Measurements from ENCODE around the gene UPP1. TPM values are rescaled to one million over a fixed set of nuclear protein-coding genes. Genes with fewer than 3 reads are reported as not detected.

The UPP1 gene
- total and polyA plus RNA-seq, 4 donors, result 30.4 to 63.0 (median 34.5) TPM

DNA sequence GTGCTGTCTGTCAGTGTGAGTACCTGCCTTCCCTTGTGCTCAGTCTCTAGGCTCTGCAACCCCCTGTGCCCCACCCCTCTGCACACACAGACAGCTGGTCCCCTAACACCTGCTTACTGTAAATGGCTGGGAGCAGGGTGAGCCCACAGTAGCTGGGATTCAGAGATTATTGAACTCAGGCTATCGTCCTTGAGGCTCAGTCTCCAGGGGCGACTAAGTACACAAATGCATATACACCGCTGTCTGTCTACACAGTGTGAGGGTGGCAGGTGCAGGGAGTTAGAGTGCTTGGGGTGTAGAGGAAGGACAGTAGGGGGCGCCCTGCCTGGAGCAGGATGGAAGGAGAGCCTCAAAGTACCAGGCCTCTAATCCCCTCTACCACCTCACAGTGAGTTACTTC lies 12.9 kb downstream of the UPP1 start:
- 85 to 88% methylated on average over 4 of the region's 4 CpGs for WGBS, 2 donors
- Histone ChIP-seq H3K9me3 (ENCODE audit: control insufficient read depth, low read length) (no peaks in the 10 kb centered on the region), H3K27me3 (ENCODE audit: control insufficient read depth in 1 of 2, insufficient read depth in 2 of 2, low read length in 1 of 2) (no peaks in the 10 kb centered on the region), H3K36me3 (ENCODE audit: control insufficient read depth in 1 of 2, insufficient read depth in 2 of 2, low read length in 1 of 2) (peaks cover 0 to 3% of the 10 kb centered on the region in 2 donors), H3K27ac (ENCODE audit: low read depth in 1 of 2, low read length in 2 of 2) (no peak overlapping the region), H3K4me1 (ENCODE audit: control insufficient read depth in 1 of 2, insufficient read depth in 2 of 2, low read length in 2 of 2) (no peaks in the 10 kb centered on the region), H3K4me3 (ENCODE audit: low read length in 2 of 2) (no peak overlapping the region)
- ATAC-seq (ENCODE audit: low FRiP score) (no peak), DNase-seq (no peak)
- intact Hi-C loops (cut with DNase I), result no loop called here

GRCh38 chr7:48102530-48102929 lies 13.5 kb downstream of the UPP1 start:
- H3K9me3 ChIP-seq (ENCODE audit: control insufficient read depth, low read length), result no peaks in the 10 kb centered on the region
- H3K27me3 ChIP-seq (ENCODE audit: control insufficient read depth in 1 of 2, insufficient read depth in 2 of 2, low read length in 1 of 2), result no peaks in the 10 kb centered on the region
- no peak for ATAC-seq (ENCODE audit: low FRiP score)
- whole genome bisulfite sequencing, 2 donors, result 95 to 96% methylated on average over 4 of the region's 4 CpGs
- H3K4me1 ChIP-seq (ENCODE audit: control insufficient read depth in 1 of 2, insufficient read depth in 2 of 2, low read length in 2 of 2), result no peaks in the 10 kb centered on the region
- no peak overlapping the region for H3K4me3 ChIP-seq (ENCODE audit: low read length in 2 of 2)
- H3K27ac ChIP-seq (ENCODE audit: low read depth in 1 of 2, low read length in 2 of 2), result no peak overlapping the region
- DNase-seq, result no peak
- intact Hi-C loops (cut with DNase I), result no loop called here
- H3K36me3 ChIP-seq (ENCODE audit: control insufficient read depth in 1 of 2, insufficient read depth in 2 of 2, low read length in 1 of 2), result peaks cover 0 to 7% of the 10 kb centered on the region in 2 donors

DNA sequence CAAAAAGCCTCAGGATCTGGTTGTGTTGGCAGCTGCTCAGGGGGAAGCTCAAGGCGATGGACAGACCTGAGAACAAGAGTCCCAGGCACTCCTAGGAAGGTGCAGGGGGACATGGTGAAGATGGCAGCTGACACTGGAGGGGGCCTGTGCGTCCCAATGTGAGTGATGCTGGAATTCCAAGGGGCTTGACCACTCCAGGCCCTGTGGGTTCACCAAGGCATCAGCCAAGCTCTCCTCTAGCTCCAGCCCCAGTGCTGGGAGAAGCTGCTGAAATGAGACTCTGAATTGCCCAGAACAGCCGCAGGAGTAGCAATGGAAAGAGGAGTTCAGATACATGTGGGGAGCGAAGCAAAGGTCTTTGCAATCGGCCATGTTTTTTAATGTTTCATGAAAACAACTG lies 16.0 kb downstream of the UPP1 start:
- H3K27me3 ChIP-seq (ENCODE audit: control insufficient read depth in 1 of 2, insufficient read depth in 2 of 2, low read length in 1 of 2), result no peaks in the 10 kb centered on the region
- WGBS, 2 donors, result 96 to 97% methylated on average over 5 of the region's 5 CpGs
- no peaks in the 10 kb centered on the region for H3K9me3 ChIP-seq (ENCODE audit: control insufficient read depth, low read length)
- DNase-seq, result no peak
- H3K27ac ChIP-seq (ENCODE audit: low read depth in 1 of 2, low read length in 2 of 2), result no peak overlapping the region
- H3K4me3 ChIP-seq (ENCODE audit: low read length in 2 of 2), result no peak overlapping the region
- intact Hi-C loops (cut with DNase I), result loop anchor here in 1 of 2 donors (5.0 kb wide), 1 partner anchor 68 kb away; the partner anchor contains the start of gene C7orf57
- no peak for ATAC-seq (ENCODE audit: low FRiP score)
- H3K4me1 ChIP-seq (ENCODE audit: control insufficient read depth in 1 of 2, insufficient read depth in 2 of 2, low read length in 2 of 2), result no peaks in the 10 kb centered on the region
- H3K36me3 ChIP-seq (ENCODE audit: control insufficient read depth in 1 of 2, insufficient read depth in 2 of 2, low read length in 1 of 2), result peaks cover 0 to 12% of the 10 kb centered on the region in 2 donors

GRCh38 chr7:48106906-48107659 lies 18.0 kb downstream of the UPP1 start:
- Histone ChIP-seq H3K9me3 (ENCODE audit: control insufficient read depth, low read length) (no peaks in the 10 kb centered on the region), H3K27ac (ENCODE audit: low read depth in 1 of 2, low read length in 2 of 2) (no peak overlapping the region), H3K4me3 (ENCODE audit: low read length in 2 of 2) (no peak overlapping the region), H3K36me3 (ENCODE audit: control insufficient read depth in 1 of 2, insufficient read depth in 2 of 2, low read length in 1 of 2) (peaks cover 0 to 12% of the 10 kb centered on the region in 2 donors), H3K27me3 (ENCODE audit: control insufficient read depth in 1 of 2, insufficient read depth in 2 of 2, low read length in 1 of 2) (no peaks in the 10 kb centered on the region), H3K4me1 (ENCODE audit: control insufficient read depth in 1 of 2, insufficient read depth in 2 of 2, low read length in 2 of 2) (no peaks in the 10 kb centered on the region)
- intact Hi-C loops (cut with DNase I), result loop anchor here in 1 of 2 donors (5.0 kb wide), 1 partner anchor 70 kb away; the partner anchor contains the start of gene C7orf57
- ATAC-seq (ENCODE audit: low FRiP score) (no peak), DNase-seq (no peak)
- 94% methylated on average over 28 to 29 of the region's 29 CpGs for WGBS, 2 donors

- ATAC-seq (ENCODE audit: low FRiP score), result no peak
- H3K9me3 ChIP-seq (ENCODE audit: control insufficient read depth, low read length), result no peaks in the 10 kb centered on the region
- H3K36me3 ChIP-seq (ENCODE audit: control insufficient read depth in 1 of 2, insufficient read depth in 2 of 2, low read length in 1 of 2), result peaks cover 0 to 12% of the 10 kb centered on the region in 2 donors
- H3K27ac ChIP-seq (ENCODE audit: low read depth in 1 of 2, low read length in 2 of 2), result no peak overlapping the region
- intact Hi-C loops (cut with DNase I), result loop anchor here in 1 of 2 donors (2.0 to 5.0 kb wide), 2 partner anchors 71 to 163 kb away; partner anchors contain the start of gene C7orf57
- 85 to 87% methylated on average over 18 of the region's 18 CpGs for WGBS, 2 donors
- H3K4me3 ChIP-seq (ENCODE audit: low read length in 2 of 2), result no peak overlapping the region
- no peaks in the 10 kb centered on the region for H3K27me3 ChIP-seq (ENCODE audit: control insufficient read depth in 1 of 2, insufficient read depth in 2 of 2, low read length in 1 of 2)
- no peak for DNase-seq
- H3K4me1 ChIP-seq (ENCODE audit: control insufficient read depth in 1 of 2, insufficient read depth in 2 of 2, low read length in 2 of 2), result no peaks in the 10 kb centered on the region
Observed at GRCh38 chr7:48107926-48108472, 18.9 kb downstream of the UPP1 start.

- Histone ChIP-seq H3K4me3 (ENCODE audit: low read length in 2 of 2) (no peak overlapping the region), H3K36me3 (ENCODE audit: control insufficient read depth in 1 of 2, insufficient read depth in 2 of 2, low read length in 1 of 2) (peaks cover 0 to 10% of the 10 kb centered on the region in 2 donors), H3K27me3 (ENCODE audit: control insufficient read depth in 1 of 2, insufficient read depth in 2 of 2, low read length in 1 of 2) (no peaks in the 10 kb centered on the region), H3K9me3 (ENCODE audit: control insufficient read depth, low read length) (no peaks in the 10 kb centered on the region), H3K27ac (ENCODE audit: low read depth in 1 of 2, low read length in 2 of 2) (no peak overlapping the region), H3K4me1 (ENCODE audit: control insufficient read depth in 1 of 2, insufficient read depth in 2 of 2, low read length in 2 of 2) (no peaks in the 10 kb centered on the region)
- DNase-seq (no peak), ATAC-seq (ENCODE audit: low FRiP score) (no peak)
- WGBS, 2 donors, result 83 to 85% methylated on average over 5 of the region's 5 CpGs
- intact Hi-C loops (cut with DNase I), result loop anchor here in 1 of 2 donors (2.0 to 5.0 kb wide), 2 partner anchors 72 to 164 kb away; partner anchors contain the start of gene C7orf57
Observed at GRCh38 chr7:48108959-48109847, 20.1 kb downstream of the UPP1 start.

- Histone ChIP-seq H3K9me3 (ENCODE audit: control insufficient read depth, low read length) (no peaks in the 10 kb centered on the region), H3K27ac (ENCODE audit: low read depth in 1 of 2, low read length in 2 of 2) (no peak overlapping the region), H3K27me3 (ENCODE audit: control insufficient read depth in 1 of 2, insufficient read depth in 2 of 2, low read length in 1 of 2) (no peaks in the 10 kb centered on the region), H3K4me3 (ENCODE audit: low read length in 2 of 2) (no peak overlapping the region), H3K4me1 (ENCODE audit: control insufficient read depth in 1 of 2, insufficient read depth in 2 of 2, low read length in 2 of 2) (no peaks in the 10 kb centered on the region), H3K36me3 (ENCODE audit: control insufficient read depth in 1 of 2, insufficient read depth in 2 of 2, low read length in 1 of 2) (peaks cover 0 to 10% of the 10 kb centered on the region in 2 donors)
- WGBS, 2 donors, result 16 to 19% methylated on average over 9 of the region's 9 CpGs
- intact Hi-C loops (cut with DNase I), result loop anchor here (1.0 to 5.0 kb wide), 4 partner anchors 73 to 165 kb away; partner anchors contain the start of gene C7orf57 (in 1 of the 2)
- ATAC-seq (ENCODE audit: low FRiP score) (peak; percentile 87), DNase-seq (peak; percentile 75 to 90)
Observed at GRCh38 chr7:48109848-48110663, 21.0 kb downstream of the UPP1 start.

GRCh38 chr7:48110868-48111267 lies 21.8 kb downstream of the UPP1 start:
- Histone ChIP-seq H3K36me3 (ENCODE audit: control insufficient read depth in 1 of 2, insufficient read depth in 2 of 2, low read length in 1 of 2) (peaks cover 0 to 10% of the 10 kb centered on the region in 2 donors), H3K4me3 (ENCODE audit: low read length in 2 of 2) (no peak overlapping the region), H3K27me3 (ENCODE audit: control insufficient read depth in 1 of 2, insufficient read depth in 2 of 2, low read length in 1 of 2) (no peaks in the 10 kb centered on the region), H3K27ac (ENCODE audit: low read depth in 1 of 2, low read length in 2 of 2) (no peak overlapping the region), H3K9me3 (ENCODE audit: control insufficient read depth, low read length) (no peaks in the 10 kb centered on the region), H3K4me1 (ENCODE audit: control insufficient read depth in 1 of 2, insufficient read depth in 2 of 2, low read length in 2 of 2) (no peaks in the 10 kb centered on the region)
- 75 to 76% methylated on average over 4 of the region's 4 CpGs for WGBS, 2 donors
- ATAC-seq (ENCODE audit: low FRiP score) (no peak), DNase-seq (no peak)
- intact Hi-C loops (cut with DNase I), result loop anchor here (1.0 to 2.0 kb wide), 3 partner anchors 120 to 166 kb away; no protein-coding TSS in a partner anchor
